ENCODE measurements around the gene ATP10D.

The ATP10D gene

GRCh38 chr4:47590325-47590724 is 105.2 kb downstream of the ATP10D start:
- DNase-seq (ENCODE audit: low read depth in 2 of 2) = no peak

- no peak for DNase-seq (ENCODE audit: low read depth in 2 of 2)
Observed at GRCh38 chr4:47597696-47598095, 112.6 kb downstream of the ATP10D start.

- no peak for DNase-seq (ENCODE audit: low read depth in 2 of 2)
Observed at GRCh38 chr4:47598320-47598719, 113.2 kb downstream of the ATP10D start.

- no peak for DNase-seq (ENCODE audit: low read depth in 2 of 2)
Observed at GRCh38 chr4:47598896-47599295, 113.8 kb downstream of the ATP10D start.

- no peak for DNase-seq (ENCODE audit: low read depth in 2 of 2)
Observed at GRCh38 chr4:47606482-47606881, 121.4 kb downstream of the ATP10D start.

- peak in 1 of 2 experiments; percentile 32 for DNase-seq (ENCODE audit: low read depth in 2 of 2)
Observed at GRCh38 chr4:47612116-47613023, 127.3 kb downstream of the ATP10D start.

- no peak for DNase-seq (ENCODE audit: low read depth in 2 of 2)
Observed at GRCh38 chr4:47615385-47615784, 130.3 kb downstream of the ATP10D start.

GRCh38 chr4:47617607-47618006 is 132.5 kb downstream of the ATP10D start:
- no peak for DNase-seq (ENCODE audit: low read depth in 2 of 2)

- no peak for DNase-seq (ENCODE audit: low read depth in 2 of 2)
Observed at GRCh38 chr4:47619691-47620090, 134.6 kb downstream of the ATP10D start.

GRCh38 chr4:47621181-47621580 is 136.1 kb downstream of the ATP10D start:
- no peak for DNase-seq (ENCODE audit: low read depth in 2 of 2)

GRCh38 chr4:47624031-47624441 is 139.0 kb downstream of the ATP10D start:
- peak; percentile 88 for DNase-seq (ENCODE audit: low read depth in 2 of 2)

- no peak for DNase-seq (ENCODE audit: low read depth in 2 of 2)
Observed at GRCh38 chr4:47631161-47631560, 146.1 kb downstream of the ATP10D start.

- DNase-seq (ENCODE audit: low read depth in 2 of 2) = no peak
Observed at GRCh38 chr4:47639531-47639930, 154.5 kb downstream of the ATP10D start.

- DNase-seq (ENCODE audit: low read depth in 2 of 2) = no peak
Observed at GRCh38 chr4:47640911-47641310, 155.8 kb downstream of the ATP10D start.

GRCh38 chr4:47641755-47642154 is 156.7 kb downstream of the ATP10D start:
- DNase-seq (ENCODE audit: low read depth in 2 of 2) = no peak

GRCh38 chr4:47642191-47642830 is 157.2 kb downstream of the ATP10D start:
- DNase-seq (ENCODE audit: low read depth in 2 of 2) = no peak
